T-helper 1 cell (primary cell): ENCODE measurements around the gene NDUFA7.
"Not testable (repeated sequence)": the region's sequence is repeated elsewhere in the genome, so short reads cannot be mapped to it uniquely, and the experiment has no call there.

Source experiments
- DNase-seq, 5 donors: peaks; one replicate each; pipeline ENCODE4 v3.0.0-alpha.2; 2012 to 2020

The NDUFA7 gene

GRCh38 chr19:8341504-8341903 is 20.3 kb upstream of the NDUFA7 start:
- DNase-seq, result not testable (repeated sequence)

- DNase-seq, result no peak
Measured at GRCh38 chr19:8340341-8341096, 19.3 kb upstream of the NDUFA7 start.

- DNase-seq, result no peak
Measured at GRCh38 chr19:8338835-8339234, 17.7 kb upstream of the NDUFA7 start.

- no peak for DNase-seq
Measured at GRCh38 chr19:8337728-8338127, 16.6 kb upstream of the NDUFA7 start.

- DNase-seq, result no peak
Measured at GRCh38 chr19:8336660-8337059, 15.5 kb upstream of the NDUFA7 start.

- no peak for DNase-seq
Measured at GRCh38 chr19:8336072-8336569, 14.9 kb upstream of the NDUFA7 start.

- DNase-seq, result no peak
Measured at GRCh38 chr19:8335343-8336071, 14.3 kb upstream of the NDUFA7 start.

GRCh38 chr19:8334458-8335342 is 13.5 kb upstream of the NDUFA7 start:
- peak in 2 of 5 donors; percentile 8 to 35 for DNase-seq

GRCh38 chr19:8333767-8334457 is 12.7 kb upstream of the NDUFA7 start:
- DNase-seq, result no peak

GRCh38 chr19:8332976-8333766 is 12.0 kb upstream of the NDUFA7 start:
- DNase-seq, result no peak

GRCh38 chr19:8331263-8331845 is 10.2 kb upstream of the NDUFA7 start:
- DNase-seq, result no peak

GRCh38 chr19:8329996-8330395 is 8.8 kb upstream of the NDUFA7 start:
- DNase-seq, result no peak

- no peak for DNase-seq
Measured at GRCh38 chr19:8325454-8325853, 4.3 kb upstream of the NDUFA7 start.

GRCh38 chr19:8324186-8325050 is 3.2 kb upstream of the NDUFA7 start:
- DNase-seq, result no peak

GRCh38 chr19:8323781-8324185 is 2.6 kb upstream of the NDUFA7 start:
- DNase-seq, result no peak

- no peak for DNase-seq
Measured at GRCh38 chr19:8322638-8322997, 1.4 kb upstream of the NDUFA7 start.

GRCh38 chr19:8321986-8322637 is 937 bp upstream of the NDUFA7 start:
- DNase-seq, result no peak

GRCh38 chr19:8320564-8321066 is 560 bp downstream of the NDUFA7 start:
- no peak for DNase-seq

GRCh38 chr19:8319807-8320520 is 1.2 kb downstream of the NDUFA7 start:
- no peak for DNase-seq
